ES-I3 (cell line): ENCODE measurements around the gene UBAC2.

ENCODE experiments used
- H3K36me3 ChIP-seq: 2 replicates; pipeline ENCODE4 v1.6.1; 2013; ENCODE audit warnings: mild to moderate bottlenecking, low read length, control low read depth, moderate library complexity; ENCODE audit not compliant: insufficient read depth
- H3K4me1 ChIP-seq: 2 replicates; pipeline ENCODE4 v1.6.1; 2013; ENCODE audit warnings: mild to moderate bottlenecking, control low read depth, low read length; ENCODE audit not compliant: insufficient read depth
- H3K9ac ChIP-seq: 2 replicates; pipeline ENCODE4 v1.6.1; 2013; ENCODE audit warnings: low read depth, mild to moderate bottlenecking, low read length, moderate library complexity
- H3K9me3 ChIP-seq: 2 replicates; pipeline ENCODE4 v1.6.1; 2013; ENCODE audit warnings: mild to moderate bottlenecking, low read length, moderate library complexity; ENCODE audit not compliant: control insufficient read depth, insufficient read depth

UBAC2 gene, protein sequence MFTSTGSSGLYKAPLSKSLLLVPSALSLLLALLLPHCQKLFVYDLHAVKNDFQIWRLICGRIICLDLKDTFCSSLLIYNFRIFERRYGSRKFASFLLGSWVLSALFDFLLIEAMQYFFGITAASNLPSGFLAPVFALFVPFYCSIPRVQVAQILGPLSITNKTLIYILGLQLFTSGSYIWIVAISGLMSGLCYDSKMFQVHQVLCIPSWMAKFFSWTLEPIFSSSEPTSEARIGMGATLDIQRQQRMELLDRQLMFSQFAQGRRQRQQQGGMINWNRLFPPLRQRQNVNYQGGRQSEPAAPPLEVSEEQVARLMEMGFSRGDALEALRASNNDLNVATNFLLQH

DNA sequence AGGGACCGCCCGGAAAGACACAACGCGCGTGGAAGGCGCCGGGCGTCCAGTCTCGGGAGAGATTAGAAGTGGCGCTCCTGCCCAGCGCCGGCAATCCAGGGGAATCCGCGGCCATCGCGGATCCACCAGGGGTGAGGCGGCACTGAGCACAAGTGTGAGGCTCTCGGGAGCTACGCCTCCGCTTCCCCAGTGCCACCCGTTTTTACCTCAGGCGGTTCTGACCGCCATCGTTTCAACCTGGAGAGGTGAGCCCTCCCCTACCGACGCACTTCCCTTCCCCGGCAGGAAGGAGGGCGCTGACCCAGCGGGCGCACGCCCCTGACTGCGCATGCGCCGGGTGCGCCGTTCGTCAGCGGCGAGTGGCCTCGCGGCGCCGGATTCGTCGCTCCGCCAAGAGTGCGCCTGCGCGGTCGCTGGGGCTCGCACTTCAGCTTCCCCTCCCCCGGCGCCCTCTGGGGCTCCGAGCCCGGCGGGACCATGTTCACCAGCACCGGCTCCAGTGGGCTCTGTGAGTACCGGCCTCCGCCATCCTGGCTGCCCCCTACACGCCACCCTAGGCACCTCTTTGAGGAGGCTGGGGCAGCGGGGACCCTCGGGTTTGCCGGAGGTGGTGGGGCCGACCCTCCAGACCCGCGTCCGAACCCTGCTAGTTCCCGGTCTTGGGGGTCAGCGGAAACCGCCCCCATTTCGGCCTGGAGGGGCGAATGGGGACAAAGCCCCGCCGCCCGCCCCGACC lies at the start of gene UBAC2:
Gene UBAC2, plus strand, starts transcription at position 423 of the 736 bp plus-strand sequence. Its CDS starts 55 bp downstream, at position 478.
- Histone ChIP-seq H3K9me3 (no peaks in the 10 kb centered on the region), H3K36me3 (no peaks in the 10 kb centered on the region), H3K9ac (peak within 1 kb of the TSS; percentile 99), H3K4me1 (peaks cover 6% of the 10 kb centered on the region)

DNA sequence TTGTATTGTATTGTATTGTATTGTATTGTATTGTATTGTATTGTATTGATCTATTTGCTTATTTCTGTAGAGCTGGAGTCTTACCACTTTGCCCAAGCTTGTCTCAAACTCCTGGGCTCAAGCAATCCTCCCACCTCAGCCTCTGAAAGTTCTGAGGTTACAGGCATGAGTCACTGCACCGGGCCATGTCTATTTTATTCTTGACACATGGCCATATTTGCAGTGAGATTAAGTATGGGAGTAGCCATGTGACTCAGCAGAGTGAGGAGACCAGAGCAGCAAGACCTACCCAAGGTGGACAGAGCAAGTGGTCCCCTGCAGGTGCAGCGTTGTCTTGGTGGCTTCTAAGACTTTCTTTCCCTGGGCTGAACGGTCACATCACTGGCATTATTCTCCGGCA lies 49.1 kb upstream of the UBAC2 start:
- Histone ChIP-seq H3K9ac (no peak overlapping the region), H3K36me3 (no peaks in the 10 kb centered on the region)

DNA sequence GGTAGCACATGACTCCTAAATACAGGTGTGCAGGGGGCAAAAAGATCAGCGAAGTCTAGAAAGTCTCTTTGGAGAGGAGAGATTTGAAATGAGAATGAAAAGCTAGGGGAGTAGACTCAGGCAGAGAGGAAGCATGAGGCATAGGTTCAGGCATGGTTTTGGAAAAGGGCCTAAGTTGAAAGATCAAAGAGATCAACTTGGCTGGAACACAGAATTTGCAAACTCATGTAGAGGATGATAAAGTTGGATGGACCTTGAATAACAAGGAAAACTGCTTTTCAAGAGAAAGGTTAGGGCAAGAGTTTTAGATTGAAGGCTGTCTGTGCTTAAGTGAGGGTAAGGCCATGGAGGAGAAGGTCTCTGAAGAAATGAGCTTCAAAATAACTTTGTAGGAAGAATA lies 47.4 kb upstream of the UBAC2 start:
- no peaks in the 10 kb centered on the region for H3K4me1 ChIP-seq

More for the DNA sequence above, 49.1 kb upstream of the UBAC2 start:
- H3K4me1 ChIP-seq = no peaks in the 10 kb centered on the region
- no peaks in the 10 kb centered on the region for H3K9me3 ChIP-seq

DNA sequence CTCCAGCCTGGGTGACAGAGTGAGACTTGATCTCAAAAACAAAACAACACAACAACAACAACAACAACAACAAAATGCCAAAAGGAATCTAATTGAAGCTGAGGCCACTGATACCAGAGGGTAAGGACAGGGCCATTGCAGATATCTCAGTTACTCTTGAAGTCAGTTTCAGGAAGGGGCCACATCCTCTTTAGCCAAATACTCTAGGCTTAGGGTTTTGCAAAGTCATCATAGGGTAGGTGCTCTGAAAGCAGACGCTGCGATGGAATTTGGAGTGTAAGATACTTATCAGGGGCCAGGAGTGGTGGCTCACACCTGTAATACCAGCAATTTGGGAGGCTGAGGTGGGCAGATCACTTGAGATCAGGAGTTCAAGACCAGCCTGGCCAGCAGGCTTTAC lies 46.6 kb upstream of the UBAC2 start:
- H3K9ac ChIP-seq = no peak overlapping the region
- H3K36me3 ChIP-seq = no peaks in the 10 kb centered on the region
- no peaks in the 10 kb centered on the region for H3K9me3 ChIP-seq
- H3K4me1 ChIP-seq = no peaks in the 10 kb centered on the region

More for the DNA sequence above, 47.4 kb upstream of the UBAC2 start:
- Histone ChIP-seq H3K36me3 (no peaks in the 10 kb centered on the region), H3K9me3 (no peaks in the 10 kb centered on the region), H3K9ac (no peak overlapping the region)

DNA sequence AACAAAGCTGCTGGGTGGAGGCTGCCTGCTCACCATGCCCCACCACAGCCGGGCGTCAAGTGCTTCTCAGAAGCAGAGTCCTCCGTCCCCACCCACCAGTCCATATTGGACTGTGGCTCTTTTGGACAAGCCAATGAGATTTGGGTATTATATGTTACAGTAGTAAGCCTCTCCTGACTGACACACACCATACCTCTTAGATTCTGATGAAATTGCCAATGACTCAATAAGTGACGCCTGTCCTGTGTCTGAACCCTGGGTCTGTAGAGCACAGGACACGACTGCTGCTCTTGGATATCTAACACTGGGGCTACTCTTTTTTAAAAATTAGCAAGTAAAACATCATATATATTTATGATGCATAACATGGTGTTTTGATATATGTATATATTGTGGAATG lies 44.8 kb upstream of the UBAC2 start:
- H3K4me1 ChIP-seq = no peaks in the 10 kb centered on the region
- H3K9ac ChIP-seq = no peak overlapping the region
- H3K9me3 ChIP-seq = no peaks in the 10 kb centered on the region
- H3K36me3 ChIP-seq = no peaks in the 10 kb centered on the region

DNA sequence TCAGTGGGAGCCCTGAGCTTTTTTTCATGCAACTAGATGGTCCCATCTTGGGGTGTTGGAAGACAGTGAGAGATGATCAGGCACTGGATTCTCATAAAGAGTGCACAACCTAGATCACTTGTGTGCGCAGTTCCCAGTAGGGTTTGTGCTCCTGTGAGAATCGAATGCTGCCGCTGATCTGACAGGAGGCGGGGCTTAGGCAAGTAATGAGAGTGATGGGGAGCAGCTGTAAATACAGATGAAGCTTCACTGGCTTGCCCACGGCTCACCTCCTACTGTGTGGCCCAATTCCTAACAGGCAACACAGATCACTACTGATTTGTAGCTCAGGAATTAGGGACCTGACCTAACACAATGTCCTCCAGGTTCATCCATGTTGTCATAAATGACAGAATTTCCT lies 43.6 kb upstream of the UBAC2 start:
- H3K4me1 ChIP-seq = no peaks in the 10 kb centered on the region
- H3K36me3 ChIP-seq = no peaks in the 10 kb centered on the region
- no peak overlapping the region for H3K9ac ChIP-seq
- H3K9me3 ChIP-seq = no peaks in the 10 kb centered on the region

DNA sequence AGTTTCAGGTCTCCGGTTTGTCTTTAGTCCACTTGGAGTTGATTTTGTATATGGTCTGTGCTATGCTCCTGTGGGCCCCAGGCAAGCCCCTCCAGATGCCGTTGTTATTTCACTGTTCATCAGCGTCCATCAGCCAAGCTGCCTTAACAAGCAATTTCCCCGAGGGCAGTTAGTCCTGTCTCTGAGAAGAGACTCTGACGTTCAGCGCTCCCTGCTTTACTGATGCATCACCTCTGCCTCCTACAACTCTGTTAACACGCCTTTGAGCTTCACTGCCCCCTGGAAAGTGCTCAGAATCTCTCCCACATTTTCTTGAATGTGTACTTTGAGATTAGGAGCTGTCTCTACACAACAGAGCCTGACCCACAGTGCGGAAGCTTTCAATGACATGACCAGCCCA lies 41.8 kb upstream of the UBAC2 start:
- no peaks in the 10 kb centered on the region for H3K4me1 ChIP-seq
- H3K9ac ChIP-seq = no peak overlapping the region

DNA sequence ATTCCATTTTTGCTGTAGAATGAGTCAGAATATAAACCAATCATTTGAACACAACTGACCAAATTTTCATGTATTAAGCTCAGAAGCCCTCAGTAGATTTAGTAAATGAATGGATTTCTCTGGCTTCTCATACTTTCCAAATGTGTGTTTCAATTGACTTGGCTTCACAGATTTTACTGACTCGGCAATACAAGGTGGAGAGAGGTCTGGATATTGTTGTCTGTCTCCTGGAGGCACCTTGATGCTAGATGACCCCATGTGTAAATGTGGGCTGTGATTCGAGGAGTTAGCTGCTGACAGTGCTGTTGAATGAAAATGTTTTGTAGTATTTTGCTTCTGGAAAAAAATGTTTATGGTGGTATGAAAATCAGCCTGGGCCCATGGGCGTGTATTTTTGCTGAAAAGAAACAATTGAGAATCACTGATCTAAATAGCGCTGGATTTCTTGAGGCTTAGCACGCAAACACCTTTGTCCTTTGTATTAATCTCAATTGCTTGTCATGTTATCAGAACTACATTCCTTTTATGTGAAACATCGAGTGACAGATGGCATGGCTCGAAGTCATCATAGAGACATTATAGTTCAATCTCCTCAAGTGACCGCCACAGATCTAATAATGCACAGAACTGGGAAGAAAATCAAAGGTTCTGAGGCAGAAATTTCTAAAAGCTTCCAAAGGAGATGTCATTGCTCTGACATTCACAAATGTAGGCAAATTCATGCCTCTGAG lies 41.2 kb upstream of the UBAC2 start:
- no peaks in the 10 kb centered on the region for H3K9me3 ChIP-seq
- H3K36me3 ChIP-seq = no peaks in the 10 kb centered on the region
- no peaks in the 10 kb centered on the region for H3K4me1 ChIP-seq
- H3K9ac ChIP-seq = no peak overlapping the region

More for the DNA sequence above, 41.8 kb upstream of the UBAC2 start:
- H3K9me3 ChIP-seq = no peaks in the 10 kb centered on the region
- no peaks in the 10 kb centered on the region for H3K36me3 ChIP-seq

DNA sequence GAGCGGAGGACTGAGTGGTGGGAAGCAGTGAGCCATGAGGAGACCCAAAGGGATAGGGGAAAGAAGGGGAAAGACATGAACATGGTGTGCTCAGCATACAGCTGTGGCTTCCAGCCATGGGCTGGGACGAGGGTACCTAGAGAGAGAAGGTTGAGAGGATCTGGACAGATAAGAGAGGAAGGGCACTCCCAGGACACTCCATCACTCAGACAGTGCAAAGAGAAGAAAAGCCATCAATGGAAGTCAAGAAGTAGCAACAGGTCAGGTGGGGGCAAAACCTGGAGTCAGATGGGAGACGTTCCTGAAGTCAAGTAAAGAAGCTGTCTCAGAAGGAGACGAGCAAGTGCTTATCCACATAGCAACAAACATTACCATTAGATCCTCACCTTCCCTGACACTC lies 40.2 kb upstream of the UBAC2 start:
- Histone ChIP-seq H3K4me1 (no peaks in the 10 kb centered on the region), H3K9me3 (no peaks in the 10 kb centered on the region), H3K9ac (no peak overlapping the region), H3K36me3 (no peaks in the 10 kb centered on the region)

DNA sequence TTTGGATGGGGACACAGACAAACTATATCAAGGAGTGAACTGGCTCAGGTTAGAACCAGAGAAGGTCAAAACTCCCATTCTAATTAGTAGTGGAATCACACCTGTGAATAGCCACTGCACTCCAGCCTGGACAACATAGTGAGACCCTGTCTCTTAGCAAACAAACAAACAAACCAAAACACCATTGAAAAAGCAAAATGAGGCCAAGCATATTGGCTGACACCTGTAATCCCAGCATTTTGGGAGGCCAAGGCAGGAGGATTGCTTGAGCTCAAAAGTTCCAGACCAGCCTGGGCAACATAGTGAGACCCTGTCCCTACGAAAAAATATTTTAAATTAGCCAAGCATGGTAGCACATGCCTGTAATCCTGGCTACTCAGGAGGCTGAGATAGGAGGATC lies 39.1 kb upstream of the UBAC2 start:
- Histone ChIP-seq H3K9me3 (no peaks in the 10 kb centered on the region), H3K9ac (no peak overlapping the region), H3K36me3 (no peaks in the 10 kb centered on the region), H3K4me1 (no peaks in the 10 kb centered on the region)

DNA sequence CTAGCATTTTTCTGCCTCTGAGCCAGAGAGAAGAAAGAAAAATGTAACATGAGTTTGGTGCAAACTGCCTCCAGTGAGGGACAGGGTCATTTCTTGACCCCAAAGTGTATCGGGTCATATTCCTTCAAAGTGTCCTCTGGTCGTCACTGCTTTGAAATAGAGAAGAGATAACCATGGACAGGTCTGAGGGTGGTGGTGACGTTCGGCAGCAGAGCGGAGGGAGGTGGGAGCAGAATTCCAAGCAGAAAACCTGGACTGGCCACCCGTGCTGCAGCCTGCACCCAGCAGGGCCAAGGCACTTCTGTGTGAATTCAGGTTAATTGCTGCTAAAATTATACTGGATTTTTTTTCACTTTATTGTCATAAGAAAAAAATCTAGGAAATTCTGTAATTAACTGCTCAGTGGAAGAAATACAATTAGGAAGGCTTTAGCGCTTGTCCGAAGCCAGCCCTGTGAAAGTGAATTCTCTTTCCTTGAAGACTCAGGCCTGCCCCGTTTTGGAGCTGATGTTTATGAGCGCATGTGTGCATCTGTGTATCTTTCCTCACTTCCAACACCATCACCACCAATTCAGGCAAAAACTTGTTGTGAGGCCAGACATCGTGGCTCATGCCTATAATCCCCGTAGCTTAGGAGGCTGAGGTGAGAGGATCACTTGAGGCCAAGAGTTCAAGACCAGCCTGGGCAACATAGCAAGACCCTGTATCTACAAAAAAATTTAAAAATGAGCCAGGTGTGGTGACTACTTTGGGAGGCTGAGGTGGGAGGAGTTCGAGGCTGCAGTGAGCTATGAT lies 37.9 kb upstream of the UBAC2 start:
- no peak overlapping the region for H3K9ac ChIP-seq
- no peaks in the 10 kb centered on the region for H3K4me1 ChIP-seq
- H3K36me3 ChIP-seq = no peaks in the 10 kb centered on the region
- H3K9me3 ChIP-seq = no peaks in the 10 kb centered on the region

DNA sequence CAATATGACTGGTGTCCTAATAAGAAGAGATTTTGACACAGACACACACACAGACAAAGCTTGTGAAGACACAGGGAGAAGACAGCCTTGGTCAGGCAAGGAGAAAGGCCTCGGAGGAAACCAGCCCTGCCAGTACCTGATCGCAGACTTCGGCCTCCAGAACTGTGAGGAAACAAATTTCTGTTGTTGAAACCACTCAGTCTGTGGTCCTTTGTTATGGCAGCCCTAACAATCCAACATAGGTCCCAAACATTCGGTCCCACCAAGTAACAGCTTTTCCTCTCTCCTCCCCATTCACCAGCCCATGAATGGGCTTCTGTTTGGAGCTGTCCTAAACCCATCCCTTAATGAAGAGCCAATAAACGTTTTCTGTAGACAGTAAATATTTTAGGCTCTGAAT lies 36.4 kb upstream of the UBAC2 start:
- H3K4me1 ChIP-seq = no peaks in the 10 kb centered on the region
- no peaks in the 10 kb centered on the region for H3K9me3 ChIP-seq
- no peaks in the 10 kb centered on the region for H3K36me3 ChIP-seq
- no peak overlapping the region for H3K9ac ChIP-seq

DNA sequence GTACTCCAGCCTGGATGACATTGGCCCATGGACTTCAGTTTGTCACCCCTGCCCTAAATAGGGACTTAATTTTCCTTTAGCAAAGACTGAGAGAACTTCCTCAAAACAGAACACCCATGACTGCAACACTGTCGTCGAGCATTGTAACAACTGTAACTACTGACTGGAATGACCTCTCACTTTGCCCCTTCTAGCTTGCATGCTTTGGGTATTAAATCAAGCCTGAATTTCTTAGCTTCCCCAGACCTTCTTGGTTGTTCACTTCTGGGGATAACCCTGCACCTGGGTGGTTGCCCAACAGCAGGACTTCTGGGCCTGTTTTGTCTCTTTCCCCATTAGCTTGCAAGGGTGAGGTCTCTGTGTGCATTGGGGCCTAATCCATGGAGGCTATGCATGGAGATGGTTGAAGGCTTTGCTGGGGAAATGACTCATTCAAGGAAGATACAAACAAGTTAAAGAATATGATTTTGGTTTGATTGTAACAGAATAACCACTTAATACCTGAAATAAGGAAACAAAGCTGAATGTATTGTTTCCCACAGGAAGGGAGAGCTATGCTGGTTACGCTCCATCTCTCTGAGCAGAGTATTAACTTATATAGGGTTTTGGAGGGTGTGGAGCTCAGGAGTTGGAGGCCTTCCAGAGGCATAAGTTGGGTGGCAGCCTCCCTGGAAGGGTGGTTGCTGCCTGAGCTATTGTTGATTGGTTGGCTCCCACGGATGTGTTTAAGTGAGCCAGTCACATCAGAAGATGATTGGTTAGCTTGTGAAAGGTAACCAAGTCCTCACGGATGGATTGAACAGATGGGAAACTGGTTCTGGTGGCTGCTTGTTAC lies 34.7 kb upstream of the UBAC2 start:
- H3K36me3 ChIP-seq = no peaks in the 10 kb centered on the region
- no peaks in the 10 kb centered on the region for H3K4me1 ChIP-seq
- no peaks in the 10 kb centered on the region for H3K9me3 ChIP-seq
- no peak overlapping the region for H3K9ac ChIP-seq
